Fibroblast of the aortic adventitia (primary cell): Measurements from ENCODE around the gene CORO6. TPM values are rescaled to one million over a fixed set of nuclear protein-coding genes. Genes with fewer than 3 reads are reported as not detected.

Experiments used
- DNase-seq: peaks from one replicate; pipeline ENCODE4 v3.0.0-alpha.2; 2010; ENCODE audit warnings: low read depth
- H3K4me3 ChIP-seq: 2 replicates; pipeline ENCODE4 v1.5.1; 2011; ENCODE audit warnings: low read depth, mild to moderate bottlenecking, control low read depth, low read length, moderate library complexity
- total RNA-seq: library from RNA; depleted of rRNA; stranded (reverse); fragments of >200 nt; gene quantifications from 2 replicates; pipeline ENCODE4 v1.2.3, GENCODE V29; 2012; ENCODE audit warnings: low replicate concordance
- TF ChIP-seq, protein P1 (sequence below): IDR thresholded peaks from 2 replicates; pipeline ENCODE4 v1.5.1; 2011; ENCODE audit warnings: mild to moderate bottlenecking, low read length, control low read depth, inconsistent platforms; ENCODE audit not compliant: insufficient read depth

The CORO6 gene
- total RNA-seq, 1 donor, result 8.3 TPM

DNA sequence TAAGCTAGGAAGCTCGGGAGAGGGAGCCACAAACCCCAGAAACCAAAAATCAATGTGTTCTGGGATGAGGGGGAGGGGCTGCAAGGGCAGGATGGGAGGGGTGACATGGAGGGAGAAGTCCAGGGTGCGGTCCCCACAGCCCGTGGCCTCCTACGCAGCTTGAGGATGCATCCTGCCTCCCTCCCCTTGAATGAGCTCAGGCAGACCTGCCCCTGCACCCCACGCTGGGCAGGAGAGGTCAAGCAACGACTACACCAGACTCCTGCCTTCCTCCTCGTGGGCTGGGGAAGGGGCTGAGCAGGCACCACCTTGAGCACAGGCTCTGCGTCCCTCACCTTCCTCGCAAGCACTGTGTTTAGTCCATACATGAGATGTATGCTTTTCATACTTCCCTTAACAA, 25.9 kb downstream of the CORO6 start:
- TF ChIP-seq, protein P1, sequence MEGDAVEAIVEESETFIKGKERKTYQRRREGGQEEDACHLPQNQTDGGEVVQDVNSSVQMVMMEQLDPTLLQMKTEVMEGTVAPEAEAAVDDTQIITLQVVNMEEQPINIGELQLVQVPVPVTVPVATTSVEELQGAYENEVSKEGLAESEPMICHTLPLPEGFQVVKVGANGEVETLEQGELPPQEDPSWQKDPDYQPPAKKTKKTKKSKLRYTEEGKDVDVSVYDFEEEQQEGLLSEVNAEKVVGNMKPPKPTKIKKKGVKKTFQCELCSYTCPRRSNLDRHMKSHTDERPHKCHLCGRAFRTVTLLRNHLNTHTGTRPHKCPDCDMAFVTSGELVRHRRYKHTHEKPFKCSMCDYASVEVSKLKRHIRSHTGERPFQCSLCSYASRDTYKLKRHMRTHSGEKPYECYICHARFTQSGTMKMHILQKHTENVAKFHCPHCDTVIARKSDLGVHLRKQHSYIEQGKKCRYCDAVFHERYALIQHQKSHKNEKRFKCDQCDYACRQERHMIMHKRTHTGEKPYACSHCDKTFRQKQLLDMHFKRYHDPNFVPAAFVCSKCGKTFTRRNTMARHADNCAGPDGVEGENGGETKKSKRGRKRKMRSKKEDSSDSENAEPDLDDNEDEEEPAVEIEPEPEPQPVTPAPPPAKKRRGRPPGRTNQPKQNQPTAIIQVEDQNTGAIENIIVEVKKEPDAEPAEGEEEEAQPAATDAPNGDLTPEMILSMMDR, result no peak
- DNase-seq, result no peak
- H3K4me3 ChIP-seq, result no peak overlapping the region

DNA sequence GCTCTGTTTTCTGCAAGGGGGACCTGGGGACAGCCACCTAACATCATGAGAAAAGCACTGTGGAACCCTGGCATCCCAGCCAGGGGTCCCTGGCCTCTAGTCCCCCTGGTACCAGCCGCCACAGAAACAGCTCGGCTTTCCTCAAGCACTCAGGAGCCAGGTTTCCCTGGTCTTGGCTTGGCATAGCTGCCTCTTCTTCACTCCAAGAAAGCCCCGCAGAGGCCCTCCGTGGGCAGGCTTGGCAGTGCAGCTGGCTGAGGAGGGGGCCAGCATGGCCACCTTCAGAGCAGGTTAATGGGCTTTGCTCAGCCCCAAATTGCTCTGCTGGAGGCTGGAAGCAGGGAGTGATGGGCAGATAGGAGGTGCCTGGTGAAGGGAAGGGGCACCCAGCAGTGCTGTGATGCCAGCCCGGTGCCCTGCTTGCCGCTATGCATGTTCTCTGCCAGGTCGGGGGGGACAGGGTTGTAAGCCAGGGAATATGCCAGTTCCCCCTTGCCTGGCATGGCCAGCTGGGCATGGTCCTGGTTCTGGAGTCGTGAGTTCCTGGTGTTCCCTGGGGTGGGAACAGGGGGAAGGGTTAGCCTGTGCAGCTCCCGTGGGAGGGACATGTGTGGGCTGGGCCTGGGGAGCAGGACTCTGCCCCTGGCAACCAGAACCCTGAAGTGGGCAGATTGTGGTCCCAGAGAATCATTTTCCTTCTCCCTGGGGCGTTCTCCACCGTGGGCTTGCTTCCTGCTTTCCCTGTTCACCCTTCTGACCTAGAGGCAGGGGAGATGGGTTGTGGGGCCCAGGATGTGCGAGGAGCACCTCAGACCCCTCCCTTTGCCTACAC, 26.6 kb downstream of the CORO6 start:
- no peak overlapping the region for H3K4me3 ChIP-seq
- TF ChIP-seq, protein P1, result no peak
- no peak for DNase-seq

DNA sequence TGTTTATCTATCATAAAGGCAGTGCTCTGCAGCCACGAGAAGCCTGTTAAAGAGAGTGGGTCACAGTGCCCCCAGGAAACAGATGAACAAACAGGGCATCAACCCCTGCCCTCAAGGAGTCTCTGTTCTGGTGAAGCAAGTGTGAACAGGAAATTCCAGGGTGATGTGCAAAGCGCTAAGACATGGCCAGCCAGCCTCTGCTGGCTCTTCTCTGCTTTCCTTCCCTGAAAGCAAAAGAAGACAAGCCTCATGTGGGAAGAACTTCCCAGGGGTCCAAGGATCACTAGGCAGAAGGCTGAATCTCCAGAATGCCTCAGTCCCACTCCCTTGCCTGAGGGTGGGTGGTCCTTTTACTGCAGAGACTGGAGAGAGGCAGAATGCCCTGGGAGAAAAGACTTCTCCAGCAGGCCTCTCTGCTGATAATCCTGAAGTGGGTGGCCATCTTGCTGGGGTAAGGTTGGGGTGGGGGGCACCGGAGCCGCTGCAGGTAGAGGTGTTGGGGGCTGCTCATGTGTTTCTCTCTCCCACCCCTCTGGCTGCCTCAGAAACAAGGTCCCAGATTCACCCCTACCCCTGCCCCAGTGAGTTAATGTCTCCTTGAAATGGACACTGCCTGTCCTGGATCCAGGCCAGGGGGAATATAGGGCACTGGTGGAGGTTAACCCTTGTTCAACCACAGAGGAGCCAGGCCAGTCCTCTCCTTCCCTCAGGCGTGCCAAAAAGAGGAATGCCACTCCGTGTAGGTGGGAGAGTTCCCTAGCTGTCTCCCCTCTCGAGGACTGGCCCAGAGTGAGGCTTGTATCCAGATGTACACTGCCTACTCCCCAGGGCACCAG, 27.4 kb downstream of the CORO6 start:
- DNase-seq, result peak; percentile 36
- TF ChIP-seq, protein P1, result no peak
- no peak overlapping the region for H3K4me3 ChIP-seq

DNA sequence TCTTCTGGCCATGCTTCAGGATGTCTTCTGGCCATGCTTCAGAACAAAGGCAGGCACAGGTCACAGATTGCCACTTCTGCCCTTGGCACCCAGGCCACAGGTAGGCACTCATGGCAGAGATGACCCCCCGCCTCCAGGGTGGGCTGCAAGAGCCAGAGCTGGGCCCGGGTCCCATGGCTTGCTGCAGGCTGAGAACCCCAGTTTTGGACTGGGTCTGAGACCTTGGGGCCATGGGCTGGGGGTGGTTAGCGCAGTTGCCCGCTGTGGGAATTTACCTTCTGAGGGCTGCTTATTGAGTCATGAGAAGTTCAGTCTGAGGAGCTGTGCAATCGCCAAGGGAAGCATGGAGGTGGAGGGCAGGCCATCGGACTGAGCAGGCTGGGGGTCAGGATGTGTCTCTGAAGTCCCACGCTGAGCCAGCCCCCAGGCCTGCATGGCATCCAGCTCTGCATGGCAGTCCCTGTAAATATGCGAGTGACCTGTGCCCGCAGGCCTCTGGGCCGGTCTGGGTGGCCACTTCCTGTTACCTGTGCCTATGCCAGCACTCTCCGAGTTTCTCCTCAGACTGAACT, 28.1 kb downstream of the CORO6 start:
- no peak for DNase-seq
- H3K4me3 ChIP-seq, result peak overlapping the region; percentile 69
- TF ChIP-seq, protein P1, result no peak

DNA sequence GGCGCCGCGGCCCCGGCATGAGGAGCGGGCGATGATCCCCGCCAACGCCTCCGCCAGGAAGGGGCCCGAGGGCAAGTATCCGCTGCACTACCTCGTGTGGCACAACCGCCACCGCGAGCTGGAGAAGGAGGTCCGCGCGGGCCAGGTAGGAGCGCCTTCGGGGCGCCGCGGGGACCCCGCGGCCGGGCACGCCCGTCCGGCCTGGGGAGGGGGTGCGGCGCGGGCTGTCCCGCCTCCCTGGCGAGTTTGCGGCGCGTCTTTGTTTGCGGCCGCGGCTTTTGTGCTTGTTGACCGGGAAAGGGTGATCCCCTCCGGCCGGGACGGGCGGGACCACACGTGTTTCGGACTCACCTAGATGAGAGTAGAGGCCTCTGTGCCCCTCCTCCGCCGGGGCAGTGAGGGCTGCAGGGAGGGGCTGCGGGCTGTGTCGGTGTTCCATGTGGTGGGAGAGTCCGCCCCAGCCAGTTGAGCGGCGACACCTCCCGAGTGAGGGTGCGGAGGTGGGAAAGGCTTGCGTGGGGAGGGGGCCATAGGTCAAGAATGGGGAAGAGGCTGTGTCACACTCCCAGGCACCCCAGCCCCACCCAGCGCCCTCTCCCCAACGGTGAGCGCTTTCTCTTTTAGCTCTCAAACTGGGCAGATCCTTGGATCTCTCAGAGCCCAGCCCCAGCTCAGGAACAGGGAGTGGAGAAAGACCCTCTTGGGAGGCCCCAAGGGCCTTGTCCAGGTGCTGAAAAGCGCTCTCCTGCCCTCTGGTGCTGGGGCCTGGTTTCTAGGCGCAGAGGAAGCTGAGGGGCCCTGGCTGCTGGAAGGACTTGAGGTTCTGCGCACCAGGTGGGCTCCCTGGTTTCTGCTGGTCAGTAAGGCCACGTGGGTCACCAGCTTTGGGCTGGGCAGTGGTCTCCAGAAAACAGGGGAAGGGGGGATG, 28.9 kb downstream of the CORO6 start:
- TF ChIP-seq, protein P1, result peak; percentile 21
- peak overlapping the region; percentile 69 for H3K4me3 ChIP-seq
- DNase-seq, result no peak

DNA sequence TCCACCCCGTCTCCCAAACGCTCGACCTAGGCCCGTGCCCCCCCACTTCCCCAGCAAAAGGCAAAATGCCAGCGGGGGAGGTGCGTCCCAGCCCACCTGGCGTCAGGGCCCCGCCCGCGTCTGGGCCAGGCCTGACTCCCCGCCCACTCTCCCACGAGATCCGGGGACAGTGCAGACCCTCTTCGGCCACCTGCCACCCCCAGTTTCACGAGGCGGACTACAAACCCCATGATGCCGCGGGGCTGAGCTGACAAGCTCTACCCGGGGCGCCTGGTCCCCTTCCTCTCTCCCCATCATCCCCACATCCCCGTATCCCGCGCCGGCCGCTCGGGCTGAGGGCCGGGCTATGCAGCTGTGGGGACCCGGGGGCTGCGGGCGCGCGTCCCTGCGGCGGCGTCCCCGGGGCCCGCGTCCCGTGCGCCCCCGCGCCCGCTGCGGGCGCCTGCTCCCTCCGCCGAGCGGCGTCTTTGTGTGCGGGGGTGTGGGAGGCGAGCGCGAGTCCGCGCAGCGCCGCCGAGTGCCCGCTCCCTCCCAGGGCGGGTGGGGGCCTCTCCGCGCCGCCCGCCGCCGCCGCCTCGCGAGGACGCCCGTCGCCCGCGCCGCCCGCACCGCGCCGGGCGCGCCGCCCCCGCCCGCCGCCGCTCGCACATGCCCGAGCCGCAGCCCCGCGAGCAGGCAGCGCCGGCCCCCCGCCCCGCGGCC, 29.7 kb downstream of the CORO6 start, which contains the start of gene ANKRD13B:
ANKRD13B (plus strand) TSS at position 283 of the 702 bp plus-strand sequence. CDS start 490 bp downstream, outside the sequence.
- TF ChIP-seq, protein P1, result no peak
- no peak for DNase-seq
- H3K4me3 ChIP-seq, result peak within 1 kb of the TSS; percentile 69
